SK-N-SH treated with all-trans-retinoic acid at 6 μM for 48 hours (cell line): ENCODE data around the gene RRAS2.

ENCODE experiments used
- CREB5 ChIP-seq: fragments of 250-450 bp; sonication (Bioruptor Pico); IDR thresholded peaks from 2 replicates; pipeline ENCODE4 v1.5.1; 2020; ENCODE audit warnings: low read depth, mild to moderate bottlenecking, moderate library complexity
- ESRRG ChIP-seq: fragments of 250-450 bp; sonication (Bioruptor Pico); IDR thresholded peaks from 2 replicates; pipeline ENCODE4 v1.6.1; 2021; ENCODE audit warnings: mild to moderate bottlenecking
- ISL1 ChIP-seq: fragments of 250-450 bp; sonication (Bioruptor Pico); IDR thresholded peaks from 2 replicates; pipeline ENCODE4 v2.1.2; 2022; ENCODE audit warnings: mild to moderate bottlenecking, moderate library complexity
- PATZ1 ChIP-seq: fragments of 250-450 bp; sonication (Bioruptor Pico); IDR thresholded peaks from 2 replicates; pipeline ENCODE4 v1.8.0; 2020; ENCODE audit warnings: mild to moderate bottlenecking, moderate library complexity, borderline replicate concordance
- RARB ChIP-seq: fragments of 250-450 bp; sonication (Bioruptor Pico); IDR thresholded peaks from 2 replicates; pipeline ENCODE4 v1.8.0; 2021; ENCODE audit warnings: mild to moderate bottlenecking, moderate library complexity
- TCF4 ChIP-seq: fragments of 250-450 bp; sonication (Bioruptor Pico); IDR thresholded peaks from 2 replicates; pipeline ENCODE4 v1.8.0; 2021; ENCODE audit warnings: mild to moderate bottlenecking, moderate library complexity, borderline replicate concordance
- TSHZ2 ChIP-seq: fragments of 250-450 bp; sonication (Bioruptor Pico); IDR thresholded peaks from 2 replicates; pipeline ENCODE4 v1.5.0; 2020; ENCODE audit warnings: mild to moderate bottlenecking, moderate library complexity
- ZFP3 ChIP-seq: fragments of 250-450 bp; sonication (Bioruptor Pico); IDR thresholded peaks from 2 replicates; pipeline ENCODE4 v1.5.0; 2020; ENCODE audit warnings: mild to moderate bottlenecking, moderate library complexity
- ZFP30 ChIP-seq: fragments of 450-650 bp; formaldehyde crosslinking; IDR thresholded peaks from 2 replicates; pipeline ENCODE4 v1.5.0; 2022; ENCODE audit warnings: mild to moderate bottlenecking, moderate library complexity
- ZNF565 ChIP-seq: fragments of 450-650 bp; formaldehyde crosslinking; conservative IDR thresholded peaks from 2 replicates; pipeline ENCODE4 v1.5.0; 2020; ENCODE audit warnings: low read depth, mild to moderate bottlenecking, moderate library complexity
- ZNF70 ChIP-seq: fragments of 450-650 bp; formaldehyde crosslinking; IDR thresholded peaks from 2 replicates; pipeline ENCODE4 v1.5.0; 2020; ENCODE audit warnings: mild to moderate bottlenecking, moderate library complexity

- TF ChIP-seq ZNF565 (CRISPR knock-in tag) (no peak), RARB (no peak), ESRRG (no peak), ZFP30 (CRISPR knock-in tag) (no peak), TCF4 (CRISPR knock-in tag) (no peak), PATZ1 (CRISPR knock-in tag) (no peak), TSHZ2 (CRISPR knock-in tag) (no peak), CREB5 (CRISPR knock-in tag) (no peak), ISL1 (CRISPR knock-in tag) (no peak), ZNF70 (CRISPR knock-in tag) (no peak), ZFP3 (CRISPR knock-in tag) (no peak)
Measured at GRCh38 chr11:14320020-14320419, 39.0 kb downstream of the RRAS2 start.
